Suprapubic skin (tissue), 4 donors: ENCODE results near the gene CAPRIN2.

Source experiments
- EP300 ChIP-seq: sonication (generic); formaldehyde crosslinking; IDR thresholded peaks from one replicate; pipeline ENCODE4 v1.6.1; 2017; ENCODE audit warnings: antibody characterized with exemption
- POLR2A ChIP-seq, 2 donors: fragments of 450-650 bp; IDR thresholded peaks; one replicate each; pipeline ENCODE4 v1.6.1; 2017; ENCODE audit warnings: antibody characterized with exemption in 2 of 2, mild to moderate bottlenecking in 2 of 2, moderate library complexity in 2 of 2
- POLR2AphosphoS5 ChIP-seq, 3 donors: sonication (generic); formaldehyde crosslinking; IDR thresholded peaks; one replicate each; pipeline ENCODE4 v1.6.1; 2017; ENCODE audit warnings: antibody characterized with exemption in 3 of 3
- TF ChIP-seq, protein P1 (sequence below), 2 donors: fragments of 200-600 bp in 1 of 2; fragments of 450-650 bp in 1 of 2; sonication (generic) in 1 of 2; IDR thresholded peaks; one replicate each; pipeline ENCODE4 v1.5.1; 2016 to 2019; ENCODE audit warnings: antibody characterized with exemption in 2 of 2, mild to moderate bottlenecking in 1 of 2, moderate library complexity in 1 of 2

- TF ChIP-seq POLR2A (IDR thresholded peaks at IDR 0.05): no peak
- TF ChIP-seq, protein P1, sequence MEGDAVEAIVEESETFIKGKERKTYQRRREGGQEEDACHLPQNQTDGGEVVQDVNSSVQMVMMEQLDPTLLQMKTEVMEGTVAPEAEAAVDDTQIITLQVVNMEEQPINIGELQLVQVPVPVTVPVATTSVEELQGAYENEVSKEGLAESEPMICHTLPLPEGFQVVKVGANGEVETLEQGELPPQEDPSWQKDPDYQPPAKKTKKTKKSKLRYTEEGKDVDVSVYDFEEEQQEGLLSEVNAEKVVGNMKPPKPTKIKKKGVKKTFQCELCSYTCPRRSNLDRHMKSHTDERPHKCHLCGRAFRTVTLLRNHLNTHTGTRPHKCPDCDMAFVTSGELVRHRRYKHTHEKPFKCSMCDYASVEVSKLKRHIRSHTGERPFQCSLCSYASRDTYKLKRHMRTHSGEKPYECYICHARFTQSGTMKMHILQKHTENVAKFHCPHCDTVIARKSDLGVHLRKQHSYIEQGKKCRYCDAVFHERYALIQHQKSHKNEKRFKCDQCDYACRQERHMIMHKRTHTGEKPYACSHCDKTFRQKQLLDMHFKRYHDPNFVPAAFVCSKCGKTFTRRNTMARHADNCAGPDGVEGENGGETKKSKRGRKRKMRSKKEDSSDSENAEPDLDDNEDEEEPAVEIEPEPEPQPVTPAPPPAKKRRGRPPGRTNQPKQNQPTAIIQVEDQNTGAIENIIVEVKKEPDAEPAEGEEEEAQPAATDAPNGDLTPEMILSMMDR (IDR thresholded peaks at IDR 0.05): no peak
- TF ChIP-seq POLR2AphosphoS5 (IDR thresholded peaks at IDR 0.05): no peak
- no peak for TF ChIP-seq EP300
These were observed 34.0 kb upstream of the CAPRIN2 start for GRCh38 chr12:30788754-30789153.
